Testis (tissue), 2 donors: ENCODE data around the gene NDUFA13.

ENCODE experiments used
- POLR2A ChIP-seq: fragments of 450-650 bp; IDR thresholded peaks from one replicate; pipeline ENCODE4 v1.6.1; 2017; ENCODE audit warnings: antibody characterized with exemption, mild to moderate bottlenecking, moderate library complexity
- TF ChIP-seq, protein P1 (sequence below), 3 experiments: fragments of 450-650 bp in 2 of 3; fragments of 200-600 bp in 1 of 3; sonication (generic) in 1 of 3; IDR thresholded peaks; one replicate each; pipeline ENCODE4 v1.5.1; 2016 to 2019; ENCODE audit warnings: antibody characterized with exemption in 3 of 3, mild to moderate bottlenecking in 2 of 3, moderate library complexity in 1 of 3

DNA sequence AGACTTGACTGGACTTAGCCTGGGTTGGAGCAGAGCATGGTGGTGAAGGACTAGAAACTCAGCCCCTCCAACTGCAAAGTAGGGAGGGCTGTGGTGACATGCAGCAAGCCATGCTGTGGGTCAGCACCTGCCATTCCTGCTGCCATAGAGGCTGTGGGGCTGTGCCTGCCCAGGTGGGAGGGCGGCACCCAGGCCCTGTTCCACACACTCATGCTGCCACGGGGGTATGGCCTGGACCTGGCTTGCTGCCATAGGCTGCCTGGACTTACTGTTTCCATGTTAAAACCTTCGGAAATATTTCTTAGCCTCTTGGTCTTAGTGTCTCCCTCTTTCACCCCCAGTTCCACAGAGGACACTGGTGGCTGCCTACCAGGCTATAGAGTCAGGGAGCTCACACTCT, 51.4 kb downstream of the NDUFA13 start:
- TF ChIP-seq, protein P1, sequence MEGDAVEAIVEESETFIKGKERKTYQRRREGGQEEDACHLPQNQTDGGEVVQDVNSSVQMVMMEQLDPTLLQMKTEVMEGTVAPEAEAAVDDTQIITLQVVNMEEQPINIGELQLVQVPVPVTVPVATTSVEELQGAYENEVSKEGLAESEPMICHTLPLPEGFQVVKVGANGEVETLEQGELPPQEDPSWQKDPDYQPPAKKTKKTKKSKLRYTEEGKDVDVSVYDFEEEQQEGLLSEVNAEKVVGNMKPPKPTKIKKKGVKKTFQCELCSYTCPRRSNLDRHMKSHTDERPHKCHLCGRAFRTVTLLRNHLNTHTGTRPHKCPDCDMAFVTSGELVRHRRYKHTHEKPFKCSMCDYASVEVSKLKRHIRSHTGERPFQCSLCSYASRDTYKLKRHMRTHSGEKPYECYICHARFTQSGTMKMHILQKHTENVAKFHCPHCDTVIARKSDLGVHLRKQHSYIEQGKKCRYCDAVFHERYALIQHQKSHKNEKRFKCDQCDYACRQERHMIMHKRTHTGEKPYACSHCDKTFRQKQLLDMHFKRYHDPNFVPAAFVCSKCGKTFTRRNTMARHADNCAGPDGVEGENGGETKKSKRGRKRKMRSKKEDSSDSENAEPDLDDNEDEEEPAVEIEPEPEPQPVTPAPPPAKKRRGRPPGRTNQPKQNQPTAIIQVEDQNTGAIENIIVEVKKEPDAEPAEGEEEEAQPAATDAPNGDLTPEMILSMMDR (IDR thresholded peaks at IDR 0.05): no peak
- TF ChIP-seq POLR2A: no peak
